GM12873 (cell line): Measurements from ENCODE around the gene ORC3.

Source experiments
- CTCF ChIP-seq: IDR thresholded peaks from 2 replicates; pipeline ENCODE4 v1.5.1; 2012; ENCODE audit warnings: low read depth, mild to moderate bottlenecking, moderate library complexity, low read length, control low read depth; ENCODE audit not compliant: insufficient read depth; ENCODE audit errors: missing control alignments

The ORC3 gene

GRCh38 chr6:87628881-87629280, 38.9 kb downstream of the ORC3 start:
- no peak for TF ChIP-seq CTCF

GRCh38 chr6:87630746-87631145, 40.8 kb downstream of the ORC3 start:
- TF ChIP-seq CTCF: no peak

GRCh38 chr6:87633851-87634250, 43.9 kb downstream of the ORC3 start:
- no peak for TF ChIP-seq CTCF

- no peak for TF ChIP-seq CTCF
Measured at GRCh38 chr6:87636315-87636714, 46.4 kb downstream of the ORC3 start.

- no peak for TF ChIP-seq CTCF
Measured at GRCh38 chr6:87637106-87637505, 47.2 kb downstream of the ORC3 start.

GRCh38 chr6:87639373-87639772, 49.4 kb downstream of the ORC3 start:
- TF ChIP-seq CTCF: no peak

- no peak for TF ChIP-seq CTCF
Measured at GRCh38 chr6:87641065-87641692, 51.2 kb downstream of the ORC3 start.
